K562 (cell line): ENCODE measurements around the gene HOXB3. TPM values are rescaled to one million over a fixed set of nuclear protein-coding genes. Genes with fewer than 3 reads are reported as not detected.

Experiments used
- RREB1 ChIP-seq: fragments of 250-450 bp; sonication (Bioruptor Pico); IDR thresholded peaks from 2 replicates; pipeline ENCODE4 v1.4.0; 2020
- SFPQ ChIP-seq: fragments of 200-400 bp; formaldehyde crosslinking; IDR thresholded peaks from 2 replicates; pipeline ENCODE4 v1.6.1; 2017; ENCODE audit warnings: mild to moderate bottlenecking, low read depth, low read length, moderate library complexity
- TAF9B ChIP-seq: fragments of 450-650 bp; IDR thresholded peaks from 2 replicates; pipeline ENCODE4 v1.6.1; 2018; ENCODE audit warnings: mild to moderate bottlenecking; ENCODE audit not compliant: partially characterized antibody
- polyA plus RNA-seq, 8 experiments: library from polyadenylated mRNA; depleted of rRNA in 4 of 8; stranded (reverse) in 5 of 8; unstranded in 3 of 8; fragments of >200 nt; fragmentation: Nextera tagmentation in 2 of 8; fragmentation: Illumina TruSeq in 1 of 8; extraction: Ambion mirVana in 2 of 8; extraction: Trizol in 1 of 8; gene quantifications; 2 replicates each; pipeline versions ENCODE4 v1.2.1 to v1.2.3, GENCODE V29; 2011 to 2014; ENCODE audit warnings: inconsistent platforms in 1 of 8, missing spikeins in 1 of 8
- total RNA-seq, 7 experiments: library from RNA; depleted of rRNA in 6 of 7; stranded (reverse); fragments of >200 nt in 6 of 7; fragmentation: Illumina TruSeq in 2 of 7; extraction: Trizol in 2 of 7; gene quantifications; 2 replicates each; pipeline versions ENCODE4 v1.2.1 to v1.2.3, GENCODE V29; 2011 to 2021; ENCODE audit warnings: low replicate concordance in 1 of 7
- TF ChIP-seq, protein P1 (sequence below): sonication (generic); formaldehyde crosslinking; IDR thresholded peaks from 2 replicates; pipeline ENCODE4 v1.8.1; 2023; ENCODE audit warnings: mild to moderate bottlenecking, missing genetic modification reagents
- TF ChIP-seq, protein P2 (sequence below): fragments of 450-650 bp; IDR thresholded peaks from 2 replicates; pipeline ENCODE4 v1.6.1; 2016; ENCODE audit warnings: low read depth

HOXB3 gene
- total and polyA plus RNA-seq, 9 of the 15 experiments (the other 6 are each of a cell fraction or from before 2014, with no cell fraction given) = 2.4 to 41.3 (median 20.2) TPM

- TF ChIP-seq, protein P1, sequence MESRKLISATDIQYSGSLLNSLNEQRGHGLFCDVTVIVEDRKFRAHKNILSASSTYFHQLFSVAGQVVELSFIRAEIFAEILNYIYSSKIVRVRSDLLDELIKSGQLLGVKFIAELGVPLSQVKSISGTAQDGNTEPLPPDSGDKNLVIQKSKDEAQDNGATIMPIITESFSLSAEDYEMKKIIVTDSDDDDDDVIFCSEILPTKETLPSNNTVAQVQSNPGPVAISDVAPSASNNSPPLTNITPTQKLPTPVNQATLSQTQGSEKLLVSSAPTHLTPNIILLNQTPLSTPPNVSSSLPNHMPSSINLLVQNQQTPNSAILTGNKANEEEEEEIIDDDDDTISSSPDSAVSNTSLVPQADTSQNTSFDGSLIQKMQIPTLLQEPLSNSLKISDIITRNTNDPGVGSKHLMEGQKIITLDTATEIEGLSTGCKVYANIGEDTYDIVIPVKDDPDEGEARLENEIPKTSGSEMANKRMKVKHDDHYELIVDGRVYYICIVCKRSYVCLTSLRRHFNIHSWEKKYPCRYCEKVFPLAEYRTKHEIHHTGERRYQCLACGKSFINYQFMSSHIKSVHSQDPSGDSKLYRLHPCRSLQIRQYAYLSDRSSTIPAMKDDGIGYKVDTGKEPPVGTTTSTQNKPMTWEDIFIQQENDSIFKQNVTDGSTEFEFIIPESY (CRISPR knock-in tag) = no peak
- TF ChIP-seq TAF9B (peak; percentile 59), RREB1 (CRISPR knock-in tag) (no peak), SFPQ (no peak)
- TF ChIP-seq, protein P2, sequence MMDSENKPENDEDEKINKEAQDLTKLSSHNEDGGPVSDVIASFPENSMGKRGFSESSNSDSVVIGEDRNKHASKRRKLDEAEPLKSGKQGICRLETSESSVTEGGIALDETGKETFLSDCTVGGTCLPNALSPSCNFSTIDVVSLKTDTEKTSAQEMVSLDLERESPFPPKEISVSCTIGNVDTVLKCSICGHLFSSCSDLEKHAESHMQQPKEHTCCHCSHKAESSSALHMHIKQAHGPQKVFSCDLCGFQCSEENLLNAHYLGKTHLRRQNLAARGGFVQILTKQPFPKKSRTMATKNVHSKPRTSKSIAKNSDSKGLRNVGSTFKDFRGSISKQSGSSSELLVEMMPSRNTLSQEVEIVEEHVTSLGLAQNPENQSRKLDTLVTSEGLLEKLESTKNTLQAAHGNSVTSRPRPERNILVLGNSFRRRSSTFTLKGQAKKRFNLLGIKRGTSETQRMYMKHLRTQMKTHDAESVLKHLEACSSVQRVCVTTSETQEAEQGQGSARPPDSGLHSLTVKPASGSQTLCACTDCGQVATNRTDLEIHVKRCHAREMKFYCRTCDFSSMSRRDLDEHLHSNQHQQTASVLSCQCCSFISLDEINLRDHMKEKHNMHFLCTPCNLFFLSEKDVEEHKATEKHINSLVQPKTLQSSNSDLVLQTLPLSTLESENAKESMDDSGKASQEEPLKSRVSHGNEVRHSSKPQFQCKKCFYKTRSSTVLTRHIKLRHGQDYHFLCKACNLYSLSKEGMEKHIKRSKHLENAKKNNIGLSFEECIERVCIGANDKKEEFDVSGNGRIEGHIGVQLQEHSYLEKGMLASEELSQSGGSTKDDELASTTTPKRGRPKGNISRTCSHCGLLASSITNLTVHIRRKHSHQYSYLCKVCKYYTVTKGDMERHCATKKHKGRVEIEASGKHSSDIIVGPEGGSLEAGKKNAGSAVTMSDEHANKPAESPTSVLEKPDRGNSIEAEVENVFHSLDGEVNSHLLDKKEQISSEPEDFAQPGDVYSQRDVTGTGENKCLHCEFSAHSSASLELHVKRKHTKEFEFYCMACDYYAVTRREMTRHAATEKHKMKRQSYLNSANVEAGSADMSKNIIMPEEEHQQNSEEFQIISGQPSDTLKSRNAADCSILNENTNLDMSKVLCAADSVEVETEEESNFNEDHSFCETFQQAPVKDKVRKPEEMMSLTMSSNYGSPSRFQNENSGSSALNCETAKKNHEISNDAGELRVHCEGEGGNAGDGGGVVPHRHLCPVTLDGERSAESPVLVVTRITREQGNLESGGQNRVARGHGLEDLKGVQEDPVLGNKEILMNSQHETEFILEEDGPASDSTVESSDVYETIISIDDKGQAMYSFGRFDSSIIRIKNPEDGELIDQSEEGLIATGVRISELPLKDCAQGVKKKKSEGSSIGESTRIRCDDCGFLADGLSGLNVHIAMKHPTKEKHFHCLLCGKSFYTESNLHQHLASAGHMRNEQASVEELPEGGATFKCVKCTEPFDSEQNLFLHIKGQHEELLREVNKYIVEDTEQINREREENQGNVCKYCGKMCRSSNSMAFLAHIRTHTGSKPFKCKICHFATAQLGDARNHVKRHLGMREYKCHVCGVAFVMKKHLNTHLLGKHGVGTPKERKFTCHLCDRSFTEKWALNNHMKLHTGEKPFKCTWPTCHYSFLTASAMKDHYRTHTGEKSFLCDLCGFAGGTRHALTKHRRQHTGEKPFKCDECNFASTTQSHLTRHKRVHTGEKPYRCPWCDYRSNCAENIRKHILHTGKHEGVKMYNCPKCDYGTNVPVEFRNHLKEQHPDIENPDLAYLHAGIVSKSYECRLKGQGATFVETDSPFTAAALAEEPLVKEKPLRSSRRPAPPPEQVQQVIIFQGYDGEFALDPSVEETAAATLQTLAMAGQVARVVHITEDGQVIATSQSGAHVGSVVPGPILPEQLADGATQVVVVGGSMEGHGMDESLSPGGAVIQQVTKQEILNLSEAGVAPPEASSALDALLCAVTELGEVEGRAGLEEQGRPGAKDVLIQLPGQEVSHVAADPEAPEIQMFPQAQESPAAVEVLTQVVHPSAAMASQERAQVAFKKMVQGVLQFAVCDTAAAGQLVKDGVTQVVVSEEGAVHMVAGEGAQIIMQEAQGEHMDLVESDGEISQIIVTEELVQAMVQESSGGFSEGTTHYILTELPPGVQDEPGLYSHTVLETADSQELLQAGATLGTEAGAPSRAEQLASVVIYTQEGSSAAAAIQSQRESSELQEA = no peak
Measured at GRCh38 chr17:48546924-48547807, 42.9 kb downstream of the HOXB3 start (continued).
